Ovary (tissue), 3 donors: ENCODE results near the gene IP6K1.

Experiments
- CTCF ChIP-seq, 3 donors: fragments of 450-650 bp in 2 of 3; fragments of 200-600 bp in 1 of 3; IDR thresholded peaks; one replicate each; pipeline versions ENCODE4 v1.5.1 to v1.8.0; 2016 to 2022; ENCODE audit warnings: antibody characterized with exemption in 3 of 3, mild to moderate bottlenecking in 1 of 3
- EP300 ChIP-seq: sonication (generic); formaldehyde crosslinking; IDR thresholded peaks from one replicate; pipeline ENCODE4 v1.6.1; 2017; ENCODE audit warnings: antibody characterized with exemption
- POLR2A ChIP-seq: fragments of 450-650 bp; IDR thresholded peaks from one replicate; pipeline ENCODE4 v1.6.1; 2017; ENCODE audit warnings: antibody characterized with exemption, mild to moderate bottlenecking, moderate library complexity
- donor health status: DM: no; HTN: no; CAD: no.

GRCh38 chr3:49675912-49676311, 110.4 kb downstream of the IP6K1 start:
- TF ChIP-seq CTCF (IDR thresholded peaks at IDR 0.05) (no peak), EP300 (no peak), POLR2A (no peak)
